Stimulated activated CD4-positive, alpha-beta T cell treated with anti-CD3 and anti-CD28 coated beads, Interleukin-4, amount 100 ng/mL, for 48 hours (primary cell): Measurements from ENCODE around the gene TLCD3A.
"Not testable (repeated sequence)": the region's sequence is repeated elsewhere in the genome, so short reads cannot be mapped to it uniquely, and the experiment has no call there.

Source experiments
- DNase-seq, 2 donors: peaks; one replicate each; pipeline ENCODE4 v3.0.0-alpha.2; 2020; ENCODE audit warnings: low read depth in 2 of 2

The TLCD3A gene

DNA sequence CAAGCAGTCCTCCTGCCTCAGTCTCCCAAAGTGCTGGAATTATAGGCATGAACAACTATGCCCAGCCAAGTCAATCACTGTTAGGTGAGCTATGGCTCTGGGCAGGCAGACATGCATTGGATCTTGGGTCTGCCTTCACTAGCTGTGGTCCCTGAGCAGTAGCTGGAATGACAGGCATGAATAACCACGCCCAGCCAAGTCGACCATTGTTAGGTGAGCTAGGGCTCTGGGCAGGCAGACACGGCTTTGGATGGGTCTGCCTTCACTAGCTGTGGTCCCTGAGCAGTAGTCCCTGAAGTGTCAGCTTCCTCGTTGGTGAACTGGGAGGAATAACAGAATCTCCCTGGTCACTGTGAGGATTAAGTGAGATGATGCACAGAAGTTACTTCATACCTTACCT, 56.2 kb downstream of the TLCD3A start:
- DNase-seq: no peak

DNA sequence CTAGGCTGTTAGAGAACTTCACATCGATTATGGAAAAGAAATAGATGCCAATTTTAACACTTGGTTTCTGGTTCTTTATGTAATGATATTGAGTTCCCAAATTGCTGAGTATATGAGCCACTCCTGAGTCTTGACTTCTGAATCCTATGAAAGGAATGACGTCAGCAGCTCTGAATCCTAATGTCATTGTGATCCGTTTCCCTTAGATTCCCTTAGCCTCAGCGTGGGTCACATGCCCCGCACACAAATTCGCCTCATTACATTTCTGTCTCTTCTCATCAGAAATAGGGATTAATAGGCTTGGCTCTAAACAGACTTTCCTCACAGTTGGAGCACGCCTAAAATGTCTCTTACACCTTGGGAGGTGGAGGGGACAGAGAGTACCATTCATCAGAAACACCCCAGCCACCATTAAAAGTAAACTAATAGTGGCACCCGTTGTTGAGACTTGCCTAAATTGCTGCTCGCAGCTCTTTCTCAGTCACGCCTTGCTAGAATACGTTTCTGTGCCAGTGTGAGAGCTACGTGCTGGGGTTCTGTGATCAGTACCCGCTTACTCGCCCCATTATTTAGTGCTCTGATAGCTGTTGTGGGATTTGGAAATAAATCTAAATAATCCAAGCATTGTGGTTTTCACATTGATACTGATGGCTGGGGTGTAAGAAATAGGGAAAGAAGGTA, 56.9 kb downstream of the TLCD3A start:
- DNase-seq: no peak

DNA sequence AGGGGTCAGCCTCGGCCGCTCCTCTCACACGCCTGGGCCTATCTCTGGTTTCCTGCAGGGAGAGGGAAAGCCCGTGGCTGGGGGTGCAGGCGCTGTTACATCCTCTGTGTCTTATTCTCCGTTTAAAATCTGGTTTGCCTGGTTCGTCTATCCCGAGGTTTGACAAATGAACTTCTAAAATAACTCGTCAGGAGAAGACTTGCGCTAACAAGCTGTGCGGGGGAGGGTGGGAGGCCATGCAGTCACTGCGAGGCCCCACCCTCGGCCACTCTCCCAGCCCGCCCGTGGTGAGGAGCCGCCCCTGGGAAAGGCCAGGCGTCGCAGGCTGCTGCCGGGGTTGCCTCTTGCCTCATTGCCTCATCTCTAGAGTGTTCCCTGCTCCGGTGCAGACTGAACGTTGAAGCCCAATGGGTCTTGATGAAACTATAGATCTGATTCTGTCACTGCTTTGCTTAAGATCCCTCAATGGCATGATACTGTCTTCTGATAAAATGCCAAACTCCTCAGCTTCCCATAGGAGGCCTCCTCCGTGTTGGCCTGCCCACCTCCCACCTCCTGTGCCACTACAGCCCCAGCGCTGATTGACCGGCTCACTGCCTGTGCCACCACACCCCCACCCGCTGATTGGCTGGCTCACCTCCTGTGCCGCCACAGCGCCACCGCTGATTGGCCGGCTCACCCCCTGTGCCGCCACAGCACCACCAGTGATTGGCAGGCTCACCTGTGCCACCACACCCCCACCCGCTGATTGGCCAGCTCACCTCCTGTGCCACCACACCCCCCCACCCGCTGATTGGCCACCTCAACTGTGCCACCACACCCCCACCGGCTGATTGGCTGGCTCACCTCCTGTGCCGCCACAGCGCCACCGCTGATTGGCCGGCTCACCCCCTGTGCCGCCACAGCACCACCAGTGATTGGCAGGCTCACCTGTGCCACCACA, 57.8 kb downstream of the TLCD3A start:
- DNase-seq: not testable (repeated sequence)

DNA sequence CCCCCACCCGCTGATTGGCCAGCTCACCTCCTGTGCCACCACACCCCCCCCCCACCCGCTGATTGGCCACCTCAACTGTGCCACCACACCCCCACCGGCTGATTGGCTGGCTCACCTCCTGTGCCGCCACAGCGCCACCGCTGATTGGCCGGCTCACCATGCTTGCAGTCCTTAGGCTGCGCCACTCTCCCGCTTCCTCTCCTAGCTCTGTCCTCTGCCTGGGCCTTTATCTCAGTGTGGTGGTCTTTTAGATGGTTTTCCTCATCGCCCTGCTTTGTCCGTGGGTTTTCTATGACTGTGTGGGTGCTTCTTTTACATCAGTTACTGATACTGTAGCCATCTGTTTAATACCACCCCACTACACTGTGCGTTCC, 58.5 kb downstream of the TLCD3A start:
- DNase-seq: not testable (repeated sequence)

GRCh38 chr17:791829-792228, 59.4 kb downstream of the TLCD3A start:
- no peak for DNase-seq

DNA sequence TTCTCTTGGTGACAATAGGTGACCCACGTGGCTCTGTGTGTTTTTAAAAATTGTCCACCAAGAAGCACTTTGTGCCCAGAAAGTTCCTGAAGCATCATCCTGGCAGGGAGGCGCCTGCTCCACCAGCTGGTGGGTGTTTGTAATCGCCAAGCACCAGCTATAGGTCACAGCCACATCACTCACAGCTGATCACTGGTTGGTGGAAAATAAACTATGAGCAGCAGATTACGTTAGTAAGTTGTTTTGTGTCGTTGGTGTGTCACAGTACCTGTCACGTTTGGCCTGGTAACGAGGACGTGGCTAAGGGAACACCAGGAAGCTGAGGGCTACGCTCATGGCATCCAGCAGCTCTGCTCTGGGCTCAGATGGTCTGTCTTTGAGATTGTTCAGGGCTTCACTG, 59.9 kb downstream of the TLCD3A start:
- DNase-seq: no peak
